Kidney glomerular epithelial cell (primary cell): ENCODE results near the gene RRBP1.
A peak's percentile ranks its signal among the peaks of the same experiment; 100 is the strongest.

Source experiments
- DNase-seq: peaks from one replicate; lab custom pipeline; 2025; lab: John Stamatoyannopoulos, UW

RRBP1 gene

DNA sequence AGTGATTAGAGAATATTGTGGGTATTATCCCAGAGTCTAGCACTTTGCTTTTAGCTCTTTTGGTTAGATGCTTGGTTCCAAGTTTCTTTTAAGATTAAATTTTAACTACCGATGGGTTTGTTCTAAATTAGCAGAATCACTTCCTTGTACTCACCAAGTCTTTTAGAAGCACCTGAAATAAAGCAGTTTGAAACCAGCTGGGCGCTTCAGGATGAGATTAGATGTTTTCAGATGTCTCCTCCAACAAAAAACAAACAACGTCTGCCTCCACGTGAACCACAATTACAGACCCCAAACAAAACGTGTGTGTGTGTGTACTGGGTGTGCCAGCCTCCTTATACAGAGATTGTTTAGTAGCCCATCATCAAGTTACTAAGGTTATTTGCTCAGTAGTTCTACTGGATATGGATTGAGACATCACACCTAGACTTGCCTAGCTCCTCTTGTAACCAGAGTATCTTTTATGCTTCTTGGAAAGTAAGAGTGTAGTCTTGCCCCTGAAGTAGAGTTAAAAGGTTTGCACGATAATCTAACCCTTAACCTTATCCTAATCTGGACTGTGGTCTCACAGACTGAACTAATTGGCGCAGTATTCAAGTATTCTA lies 109.9 kb downstream of the RRBP1 start:
- DNase-seq = peak; percentile 29

DNA sequence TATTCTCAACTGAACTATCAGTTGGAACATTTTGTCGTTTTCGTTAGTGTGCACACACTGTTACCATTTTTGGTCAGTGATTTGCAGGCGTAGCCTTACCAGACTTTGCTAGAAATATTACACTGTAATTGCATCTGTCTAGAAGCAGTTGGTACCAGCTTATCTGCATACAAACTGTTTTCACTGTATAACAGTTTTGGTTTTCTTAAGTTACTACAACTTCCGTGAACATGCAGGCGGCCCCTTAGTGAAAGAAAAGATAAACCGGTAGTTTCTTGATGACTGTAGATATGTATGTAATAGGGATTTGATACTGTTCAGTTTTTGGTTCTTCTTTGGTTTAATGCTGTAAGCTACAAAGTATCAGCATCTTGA lies 110.9 kb downstream of the RRBP1 start:
- peak; percentile 27 for DNase-seq

DNA sequence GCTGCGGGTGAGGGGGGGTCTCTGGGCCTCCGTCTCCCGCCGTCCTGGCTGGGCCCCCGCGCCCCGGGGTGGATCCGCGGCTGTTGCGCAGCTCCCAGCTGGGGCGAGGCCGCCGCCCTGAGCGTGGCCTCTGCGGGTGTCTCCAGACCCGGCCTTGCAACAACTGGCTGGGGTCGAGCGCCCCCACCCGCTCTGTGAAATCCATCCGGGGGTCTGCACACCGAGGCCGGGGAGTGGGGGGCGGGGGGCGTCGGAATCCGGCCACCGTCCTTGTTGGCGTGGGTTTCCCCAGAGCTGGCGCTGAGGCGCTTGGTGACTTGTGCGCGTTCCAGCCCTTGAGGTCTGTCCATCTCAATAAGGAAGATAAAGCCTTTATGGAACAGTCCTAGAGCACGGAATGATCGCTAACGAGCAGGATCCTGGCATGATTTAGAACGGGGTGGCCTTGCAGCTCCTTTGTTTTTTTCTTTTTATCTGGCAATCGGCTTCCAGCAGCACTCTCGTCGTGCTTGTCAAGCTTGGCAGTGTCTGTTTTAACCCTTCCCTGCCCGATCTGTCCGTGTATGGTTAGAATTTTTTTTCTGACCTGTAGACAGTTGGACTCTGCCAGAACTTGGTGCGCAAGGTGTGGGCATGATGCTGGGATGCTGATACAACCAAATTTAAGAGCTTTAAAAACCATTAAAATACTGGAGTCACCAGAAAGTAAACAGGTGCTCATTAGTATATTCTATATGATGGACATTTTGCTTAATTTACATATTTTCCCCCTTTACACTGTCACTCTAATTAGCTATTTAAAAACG lies 111.5 kb downstream of the RRBP1 start:
- peak; percentile 34 for DNase-seq

DNA sequence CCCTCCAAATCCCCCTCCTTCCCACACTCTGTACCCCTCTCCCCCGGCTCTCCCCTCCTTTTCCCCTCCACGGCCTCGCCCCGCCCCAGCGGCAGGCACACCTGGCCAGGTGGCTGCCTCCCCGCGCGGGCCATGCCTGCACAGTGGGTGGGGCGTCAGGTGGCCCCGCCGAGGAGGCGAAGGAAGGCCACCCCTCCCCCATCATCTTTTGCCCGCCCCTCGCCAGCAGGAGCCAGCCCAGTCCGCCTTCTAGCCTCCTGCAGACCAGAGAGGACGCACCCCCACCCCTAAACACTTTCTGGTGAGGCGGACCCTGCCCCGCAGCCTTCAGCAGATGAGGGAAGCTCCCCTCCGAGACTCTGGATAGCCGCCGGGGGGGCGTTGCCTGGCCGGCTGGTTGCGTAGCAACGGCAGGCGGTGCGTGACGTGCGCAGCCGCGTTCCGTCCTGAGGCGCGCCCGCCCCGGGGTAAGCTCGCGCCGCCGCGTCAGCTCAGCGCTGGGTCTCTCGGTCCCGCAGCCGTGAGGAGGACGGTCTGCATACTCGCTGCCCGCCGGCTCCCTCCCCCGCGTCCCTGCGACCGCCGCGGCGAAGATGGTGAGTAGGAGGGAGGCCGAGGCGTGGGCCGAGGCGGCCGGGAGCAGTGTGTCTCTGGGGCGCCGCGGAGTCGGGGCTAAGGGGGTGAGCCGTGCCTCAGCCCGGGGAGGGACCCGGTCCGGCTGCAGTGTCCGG lies 112.3 kb downstream of the RRBP1 start, which contains the start of gene DSTN:
Gene DSTN (plus strand): TSS at position 460 of the 731 bp plus-strand sequence. CDS start 134 bp downstream, at position 594.
- peak; percentile 83 for DNase-seq

DNA sequence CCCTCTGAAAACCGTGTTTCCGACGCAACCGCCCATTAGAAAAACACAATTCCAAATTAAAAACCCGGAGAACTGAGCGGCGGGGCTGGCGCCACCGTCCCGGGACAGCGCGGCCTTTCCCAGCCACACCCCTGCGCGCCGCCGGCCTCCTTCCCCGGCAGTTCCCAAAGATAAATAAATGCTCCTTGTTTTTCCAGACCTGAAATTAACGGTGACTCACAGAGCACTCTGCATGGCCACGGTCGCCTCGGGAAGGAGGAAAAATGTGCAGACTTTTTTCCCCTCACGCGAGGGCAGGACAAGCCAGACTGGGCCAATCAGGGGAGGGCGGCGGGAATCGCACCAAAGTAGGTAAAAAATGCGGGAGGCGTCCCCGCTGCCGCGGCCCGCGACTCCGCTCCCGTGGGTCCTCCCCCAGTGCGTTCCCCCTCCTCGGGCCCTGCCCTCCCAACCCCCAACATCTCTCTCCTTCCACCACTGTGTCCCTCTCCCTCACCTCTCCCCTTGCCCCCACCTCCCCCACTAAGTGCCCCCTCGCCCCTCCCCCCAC lies 113.0 kb downstream of the RRBP1 start:
- peak; percentile 94 for DNase-seq

DNA sequence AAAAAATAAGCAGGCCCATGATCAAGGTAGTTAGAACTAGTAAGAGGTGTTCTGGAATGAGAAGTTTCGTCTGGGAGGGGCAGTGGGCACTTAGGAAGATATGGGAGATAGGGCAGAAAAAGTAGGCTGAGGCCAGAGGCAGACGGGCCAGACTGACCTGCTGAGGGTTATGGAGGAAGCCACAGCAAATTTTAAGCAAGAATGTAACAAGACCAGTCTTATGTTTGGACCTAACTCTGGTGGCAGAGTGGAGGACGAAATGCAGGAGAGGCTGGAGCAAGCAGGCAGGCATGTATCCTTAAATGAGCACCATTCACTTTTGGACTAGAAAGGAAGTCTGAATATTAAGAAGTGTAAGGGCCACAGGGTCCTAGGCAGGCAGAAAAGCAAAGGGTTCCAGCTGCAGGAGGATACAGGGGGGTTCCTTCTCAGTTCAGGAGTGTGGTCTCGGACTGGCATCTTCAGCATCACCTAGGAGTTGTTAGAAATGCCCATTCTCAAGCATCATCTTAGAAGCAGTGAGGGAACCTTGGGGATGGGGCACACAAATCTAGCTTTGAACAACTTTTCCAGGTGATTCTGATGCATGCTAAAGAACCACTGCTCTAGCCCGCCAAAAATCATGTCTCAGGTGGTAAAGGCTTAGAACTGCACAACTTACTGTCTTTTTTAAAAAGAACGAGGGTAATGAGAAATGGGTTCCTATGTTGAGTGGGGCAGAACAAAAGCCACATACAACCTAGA lies 113.8 kb downstream of the RRBP1 start:
- no peak for DNase-seq

DNA sequence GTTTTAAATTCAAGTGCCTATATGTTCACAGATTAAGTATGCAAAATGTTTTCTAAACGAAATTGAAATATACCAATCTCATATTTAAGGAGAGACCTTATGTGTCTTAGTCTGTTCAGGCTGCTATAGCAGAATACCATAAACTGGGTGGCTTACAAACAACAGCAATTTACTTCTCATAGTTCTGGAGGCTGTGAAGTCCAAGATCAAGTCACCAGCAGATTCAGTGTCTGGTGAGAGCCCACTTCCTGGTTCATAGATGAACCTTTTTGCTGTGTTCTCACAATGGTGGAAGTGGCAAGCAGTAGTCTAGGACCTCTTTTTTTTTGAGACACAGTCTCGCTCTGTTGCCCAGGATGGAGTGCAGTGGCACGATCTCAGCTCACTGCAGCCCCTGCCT lies 115.7 kb downstream of the RRBP1 start:
- DNase-seq = no peak

DNA sequence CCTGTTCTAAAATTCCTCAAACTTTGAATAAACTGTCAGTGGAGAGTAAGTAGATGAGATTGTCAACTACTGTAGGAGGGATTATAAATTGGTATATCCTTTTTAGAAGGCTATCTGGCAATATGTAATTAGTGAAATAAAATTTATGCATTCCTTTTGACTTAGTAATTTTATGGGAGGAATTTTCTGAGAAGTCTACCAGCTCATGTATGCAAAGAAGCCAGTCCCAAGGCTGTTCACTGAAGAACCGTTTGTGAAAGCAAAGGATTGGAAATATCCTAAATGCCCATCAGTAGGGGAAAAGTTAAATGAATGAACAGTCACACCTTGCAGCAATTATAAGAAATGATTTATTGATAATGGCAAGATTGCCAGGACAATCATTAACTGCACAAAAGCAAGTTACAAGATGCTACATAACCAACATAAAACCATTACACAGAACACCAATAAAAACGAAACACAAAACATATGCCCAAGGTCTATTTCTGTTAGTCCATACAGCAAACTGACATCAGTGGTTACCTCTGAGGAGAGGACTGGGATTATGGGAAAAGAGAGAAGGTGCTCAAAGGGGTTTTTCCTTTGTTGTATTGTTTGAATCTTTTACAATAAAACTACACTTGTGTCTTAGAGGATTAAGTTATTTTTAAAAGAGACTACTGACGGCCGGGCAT lies 116.7 kb downstream of the RRBP1 start:
- DNase-seq = peak; percentile 35
